Skeletal muscle satellite cell (primary cell): ENCODE data around the gene TNFRSF21.

Experiments used
- H3K27me3 ChIP-seq: 2 replicates; pipeline ENCODE4 v1.7.0; 2013; ENCODE audit warnings: low read length; ENCODE audit not compliant: control insufficient read depth, insufficient read depth
- H3K36me3 ChIP-seq: 2 replicates; pipeline ENCODE4 v1.7.0; 2013; ENCODE audit warnings: mild to moderate bottlenecking, control low read depth, low read length; ENCODE audit not compliant: insufficient read depth
- H3K4me1 ChIP-seq: 2 replicates; pipeline ENCODE4 v1.7.0; 2013; ENCODE audit warnings: low read length; ENCODE audit not compliant: control insufficient read depth, insufficient read depth
- H3K4me2 ChIP-seq: 2 replicates; pipeline ENCODE4 v1.7.0; 2013; ENCODE audit warnings: mild to moderate bottlenecking, low read length
- H3K4me3 ChIP-seq: 2 replicates; pipeline ENCODE4 v1.7.0; 2013; ENCODE audit warnings: low read length
- H3K9ac ChIP-seq: 2 replicates; pipeline ENCODE4 v1.7.0; 2013; ENCODE audit warnings: mild to moderate bottlenecking, low read depth, low read length, moderate library complexity
- H3K9me3 ChIP-seq: replicated peaks from 2 replicates; pipeline ENCODE4 v1.7.0; 2013; ENCODE audit warnings: mild to moderate bottlenecking, control low read depth, low read length

Gene TNFRSF21

GRCh38 chr6:47203266-47203937 is 106.3 kb downstream of the TNFRSF21 start:
- H3K4me3 ChIP-seq, result no peak overlapping the region
- H3K4me1 ChIP-seq, result no peaks in the 10 kb centered on the region
- no peak overlapping the region for H3K4me2 ChIP-seq
- no peak overlapping the region for H3K9ac ChIP-seq
- H3K36me3 ChIP-seq, result no peaks in the 10 kb centered on the region
- no peaks in the 10 kb centered on the region for H3K27me3 ChIP-seq
- H3K9me3 ChIP-seq, result no peaks in the 10 kb centered on the region

- H3K4me3 ChIP-seq, result no peak overlapping the region
- no peaks in the 10 kb centered on the region for H3K9me3 ChIP-seq
- H3K9ac ChIP-seq, result no peak overlapping the region
- H3K36me3 ChIP-seq, result no peaks in the 10 kb centered on the region
- H3K27me3 ChIP-seq, result no peaks in the 10 kb centered on the region
- no peaks in the 10 kb centered on the region for H3K4me1 ChIP-seq
- no peak overlapping the region for H3K4me2 ChIP-seq
Observed at GRCh38 chr6:47202644-47203205, 107.0 kb downstream of the TNFRSF21 start.

- Histone ChIP-seq H3K9me3 (no peaks in the 10 kb centered on the region), H3K27me3 (no peaks in the 10 kb centered on the region), H3K4me3 (no peak overlapping the region), H3K9ac (no peak overlapping the region), H3K36me3 (no peaks in the 10 kb centered on the region), H3K4me2 (no peak overlapping the region), H3K4me1 (no peaks in the 10 kb centered on the region)
Observed at GRCh38 chr6:47200536-47201334, 109.0 kb downstream of the TNFRSF21 start.

- H3K4me1 ChIP-seq, result peaks cover 4% of the 10 kb centered on the region
- no peaks in the 10 kb centered on the region for H3K36me3 ChIP-seq
- H3K4me2 ChIP-seq, result no peak overlapping the region
- no peak overlapping the region for H3K4me3 ChIP-seq
- H3K9me3 ChIP-seq, result no peaks in the 10 kb centered on the region
- no peaks in the 10 kb centered on the region for H3K27me3 ChIP-seq
- no peak overlapping the region for H3K9ac ChIP-seq
Observed at GRCh38 chr6:47197682-47198640, 111.7 kb downstream of the TNFRSF21 start.

- H3K4me3 ChIP-seq, result no peak overlapping the region
- H3K27me3 ChIP-seq, result no peaks in the 10 kb centered on the region
- H3K36me3 ChIP-seq, result no peaks in the 10 kb centered on the region
- no peak overlapping the region for H3K9ac ChIP-seq
- H3K4me2 ChIP-seq, result no peak overlapping the region
- peaks cover 4% of the 10 kb centered on the region for H3K4me1 ChIP-seq
- H3K9me3 ChIP-seq, result no peaks in the 10 kb centered on the region
Observed at GRCh38 chr6:47196113-47196512, 113.6 kb downstream of the TNFRSF21 start.

GRCh38 chr6:47195011-47195650 is 114.6 kb downstream of the TNFRSF21 start:
- H3K9me3 ChIP-seq, result no peaks in the 10 kb centered on the region
- H3K9ac ChIP-seq, result no peak overlapping the region
- H3K4me1 ChIP-seq, result peaks cover 4% of the 10 kb centered on the region
- no peak overlapping the region for H3K4me2 ChIP-seq
- H3K4me3 ChIP-seq, result no peak overlapping the region
- no peaks in the 10 kb centered on the region for H3K36me3 ChIP-seq
- no peaks in the 10 kb centered on the region for H3K27me3 ChIP-seq

- Histone ChIP-seq H3K4me2 (no peak overlapping the region), H3K9me3 (no peaks in the 10 kb centered on the region), H3K4me3 (no peak overlapping the region), H3K4me1 (peaks cover 15% of the 10 kb centered on the region), H3K9ac (no peak overlapping the region), H3K27me3 (no peaks in the 10 kb centered on the region), H3K36me3 (no peaks in the 10 kb centered on the region)
Observed at GRCh38 chr6:47188588-47189021, 121.1 kb downstream of the TNFRSF21 start.

GRCh38 chr6:47187893-47188587 is 121.7 kb downstream of the TNFRSF21 start:
- Histone ChIP-seq H3K36me3 (no peaks in the 10 kb centered on the region), H3K4me2 (no peak overlapping the region), H3K4me3 (no peak overlapping the region), H3K4me1 (peaks cover 15% of the 10 kb centered on the region), H3K9me3 (no peaks in the 10 kb centered on the region), H3K27me3 (no peaks in the 10 kb centered on the region), H3K9ac (no peak overlapping the region)

GRCh38 chr6:47187113-47187512 is 122.6 kb downstream of the TNFRSF21 start:
- H3K4me1 ChIP-seq, result peaks cover 15% of the 10 kb centered on the region

GRCh38 chr6:47182291-47182957 is 127.3 kb downstream of the TNFRSF21 start:
- no peak overlapping the region for H3K4me2 ChIP-seq
- peaks cover 6% of the 10 kb centered on the region for H3K4me1 ChIP-seq
- H3K9me3 ChIP-seq, result no peaks in the 10 kb centered on the region
- no peak overlapping the region for H3K4me3 ChIP-seq
- H3K36me3 ChIP-seq, result no peaks in the 10 kb centered on the region
- no peak overlapping the region for H3K9ac ChIP-seq
- H3K27me3 ChIP-seq, result no peaks in the 10 kb centered on the region

More at GRCh38 chr6:47187113-47187512, 122.6 kb downstream of the TNFRSF21 start:
- Histone ChIP-seq H3K4me2 (no peak overlapping the region), H3K36me3 (no peaks in the 10 kb centered on the region), H3K9ac (no peak overlapping the region), H3K9me3 (no peaks in the 10 kb centered on the region), H3K4me3 (no peak overlapping the region), H3K27me3 (no peaks in the 10 kb centered on the region)
